Pancreas (tissue), 10 donors: ENCODE measurements around the gene PIP4K2A. TPM values are rescaled to one million over a fixed set of nuclear protein-coding genes. Genes with fewer than 3 reads are reported as not detected.

Experiments used
- ATAC-seq, 4 donors: fragments of 200-7000 bp; cut with Tn5 transposase; one replicate each; pipeline versions ENCODE4 v1.8.0 to v1.9.1; 2020; ENCODE audit warnings: mild to moderate bottlenecking in 4 of 4, moderate library complexity in 4 of 4
- DNase-seq, 6 donors: peaks; one replicate each; pipeline ENCODE4 v3.0.0-alpha.2; 2020
- FAIRE-seq: peaks from 2 replicates; lab custom pipeline; 2012; peaks lifted over from hg19 to GRCh38; lab: Jason Lieb, UNC
- H3K27ac ChIP-seq, 4 donors: fragments of 200-600 bp; sonication (generic); 1 replicate in 3 of 4; 2 replicates in 1 of 4; pipeline versions ENCODE4 v1.5.0 to v1.8.0; 2020
- H3K27me3 ChIP-seq, 4 donors: fragments of 200-600 bp; one replicate each; pipeline ENCODE4 v1.8.0; 2021
- H3K36me3 ChIP-seq, 3 donors: fragments of 200-600 bp; sonication (generic) in 1 of 3; one replicate each; pipeline versions ENCODE4 v1.5.0 to v1.8.0; 2020 to 2021
- H3K4me1 ChIP-seq, 3 donors: fragments of 200-600 bp; one replicate each; pipeline ENCODE4 v1.8.0; 2021
- H3K4me3 ChIP-seq, 4 donors: fragments of 200-600 bp; sonication (generic) in 2 of 4; one replicate each; pipeline versions ENCODE4 v1.5.0 to v1.8.0; 2020 to 2021
- H3K9me3 ChIP-seq, 4 donors: fragments of 200-600 bp; one replicate each; pipeline ENCODE4 v1.8.0; 2021
- CTCF ChIP-seq, 4 donors: fragments of 200-600 bp; sonication (generic) in 3 of 4; IDR thresholded peaks; one replicate each; pipeline versions ENCODE4 v1.5.0 to v1.8.0; 2021; ENCODE audit warnings: antibody characterized with exemption in 4 of 4
- WGBS, 2 donors: extraction: QIAGEN DNeasy Blood & Tissue Kit; methylation state at CpG; one replicate each; pipeline ENCODE4 v1.1.7; 2013; 5-methylcytosine and 5-hydroxymethylcytosine counted together
- intact Hi-C, 3 donors: fragments of 100-400 bp; cut with DNase I; formaldehyde crosslinking; loops; one replicate each; pipeline versions ENCODE4 v1.11.1 to v1.14.2; 2022
- polyA plus RNA-seq, 2 donors: library from polyadenylated mRNA; stranded (reverse); fragments of 200-250 nt; gene quantifications; one replicate each; pipeline ENCODE4 v1.2.3, GENCODE V29; 2013
- total RNA-seq, 6 donors: library from RNA; stranded (reverse); fragmentation: NEBNext Ultra II Directional in 4 of 6; extraction: Animal tissue kit (Norgen Biotek cat#: 25700) in 4 of 6; gene quantifications; one replicate each; pipeline versions ENCODE4 v1.2.1 to v1.2.4, GENCODE V29; 2021 to 2023
- donor health status: healthy with polysubstance abuse.
- donor health status: DM: no; HTN: no; CAD: no; lungs with moderate emphysema.
- donor health status: DM: no; HTN: no; CAD: no.
- donor health status: control.
- donor health status: control.
- donor health status: Bipolar disorder and iron deficiency.
- donor health status: DM: yes; HTN: yes; CAD: no.
- donor health status: DM: no; HTN: no; CAD: no.
- donor health status: DM: no; HTN: no; CAD: no.
- donor health status: DM: yes; HTN: yes; CAD: no.

The PIP4K2A gene
- total and polyA plus RNA-seq, 8 donors, result 3.6 to 17.8 (median 6.7) TPM

GRCh38 chr10:22505911-22506685, 208.3 kb downstream of the PIP4K2A start:
- Histone ChIP-seq H3K9me3 (no peaks in the 10 kb centered on the region), H3K27me3 (no peaks in the 10 kb centered on the region), H3K27ac (no peak overlapping the region), H3K4me1 (no peaks in the 10 kb centered on the region), H3K4me3 (no peak overlapping the region), H3K36me3 (no peaks in the 10 kb centered on the region)
- no peak for ATAC-seq
- intact Hi-C loops, result no loop called here
- no peak for FAIRE-seq
- WGBS, 2 donors, result 66 to 72% methylated on average over 11 of the region's 11 CpGs
- DNase-seq, result no peak
- TF ChIP-seq CTCF (IDR thresholded peaks at IDR 0.05), result no peak

- DNase-seq (no peak), FAIRE-seq (no peak), ATAC-seq (no peak)
- no peaks in the 10 kb centered on the region for H3K9me3 ChIP-seq
- WGBS, 2 donors, result 52 to 60% methylated on average over 4 of the region's 4 CpGs
- H3K27me3 ChIP-seq, result no peaks in the 10 kb centered on the region
- intact Hi-C loops, result no loop called here
- no peak for TF ChIP-seq CTCF (IDR thresholded peaks at IDR 0.05)
- no peak overlapping the region for H3K4me3 ChIP-seq
- no peaks in the 10 kb centered on the region for H3K36me3 ChIP-seq
- no peaks in the 10 kb centered on the region for H3K4me1 ChIP-seq
- no peak overlapping the region for H3K27ac ChIP-seq
These were observed 209.6 kb downstream of the PIP4K2A start for GRCh38 chr10:22504766-22505165.

DNA sequence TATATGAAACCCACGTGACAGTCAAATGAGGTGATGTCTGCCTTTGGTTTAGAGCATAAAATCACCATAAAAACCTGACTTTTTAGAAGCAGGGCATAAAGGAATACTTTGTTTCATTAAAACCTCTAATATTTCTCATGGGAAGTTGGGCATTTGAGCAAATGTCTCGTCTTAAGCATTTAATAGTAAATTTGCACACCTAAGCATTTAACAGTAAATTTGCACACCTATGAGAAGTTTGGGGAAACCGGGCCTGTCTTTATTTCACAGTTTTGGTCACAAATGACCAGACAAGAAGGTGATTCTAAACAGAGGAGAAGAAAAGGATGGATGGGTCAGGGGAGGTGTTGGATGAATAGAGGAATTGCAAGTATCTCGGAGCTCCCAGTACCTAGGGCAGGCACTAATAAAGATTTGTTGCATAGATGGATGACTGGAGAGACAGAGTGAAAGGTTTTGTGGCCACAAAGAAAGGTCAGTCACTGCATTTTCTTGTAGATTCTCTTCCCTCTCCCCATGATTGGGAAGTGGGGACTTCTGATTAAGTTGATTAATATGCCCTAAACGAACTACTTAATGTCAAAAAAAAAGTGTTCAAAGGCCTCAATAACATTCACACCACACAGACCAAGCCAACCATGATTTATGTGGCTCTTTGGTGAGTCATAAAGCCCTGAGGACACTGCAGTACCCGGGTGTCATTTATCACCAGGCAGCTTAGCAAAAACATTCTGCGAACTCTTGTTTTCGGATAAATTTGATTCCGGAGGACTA, 210.9 kb downstream of the PIP4K2A start:
- no peaks in the 10 kb centered on the region for H3K9me3 ChIP-seq
- intact Hi-C loops, result no loop called here
- no peak overlapping the region for H3K27ac ChIP-seq
- WGBS, 2 donors, result 68 to 69% methylated on average over 9 of the region's 9 CpGs
- DNase-seq, result no peak
- no peak for ATAC-seq
- no peaks in the 10 kb centered on the region for H3K4me1 ChIP-seq
- no peaks in the 10 kb centered on the region for H3K27me3 ChIP-seq
- TF ChIP-seq CTCF (IDR thresholded peaks at IDR 0.05), result no peak
- no peak overlapping the region for H3K4me3 ChIP-seq
- FAIRE-seq, result no peak
- no peaks in the 10 kb centered on the region for H3K36me3 ChIP-seq

DNA sequence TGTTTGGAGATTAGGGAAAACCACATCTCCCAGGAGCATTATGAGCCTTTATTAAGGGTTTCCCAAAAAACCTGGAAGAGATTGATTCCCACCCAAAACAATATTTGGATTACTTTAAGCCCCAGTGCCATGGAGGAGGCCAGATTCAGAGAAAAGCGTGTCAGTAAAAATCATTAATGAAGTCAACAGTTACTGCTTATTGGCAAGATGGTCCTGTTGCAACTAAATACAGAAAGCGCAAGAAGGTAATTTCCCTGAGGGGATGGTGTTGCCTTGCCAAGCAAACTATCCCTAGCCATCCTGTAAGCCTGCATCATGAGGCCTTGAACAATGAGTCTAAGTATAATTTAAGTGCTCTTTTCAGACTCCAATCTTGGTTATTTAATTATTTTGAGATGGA, 212.5 kb downstream of the PIP4K2A start:
- Histone ChIP-seq H3K27ac (no peak overlapping the region), H3K9me3 (no peaks in the 10 kb centered on the region), H3K4me1 (no peaks in the 10 kb centered on the region), H3K4me3 (no peak overlapping the region), H3K27me3 (no peaks in the 10 kb centered on the region), H3K36me3 (no peaks in the 10 kb centered on the region)
- FAIRE-seq, result no peak
- DNase-seq, result no peak
- TF ChIP-seq CTCF (IDR thresholded peaks at IDR 0.05), result no peak
- intact Hi-C loops, result no loop called here
- WGBS, 2 donors, result 96 to 100% methylated on average over 2 of the region's 2 CpGs
- ATAC-seq, result no peak

DNA sequence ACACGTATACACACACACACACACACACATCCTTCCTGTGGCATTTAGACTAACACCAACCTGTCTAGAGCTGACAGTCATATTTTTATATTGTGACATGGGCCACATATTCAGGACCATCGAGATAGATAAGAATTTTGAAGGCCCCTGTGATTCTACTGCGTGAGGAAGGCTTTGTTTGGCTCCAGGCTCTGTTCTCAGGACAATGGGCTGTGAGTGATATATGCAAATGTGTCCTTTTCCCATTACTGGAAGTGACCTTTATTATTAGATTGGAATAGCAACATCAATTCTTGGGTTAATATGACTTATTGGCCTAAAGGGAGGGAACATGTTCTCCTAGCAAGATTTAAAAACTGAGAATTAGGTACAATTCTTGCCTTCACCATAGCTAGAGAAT, 213.0 kb downstream of the PIP4K2A start:
- WGBS, 2 donors, result 62 to 65% methylated on average over 3 of the region's 3 CpGs
- no peaks in the 10 kb centered on the region for H3K9me3 ChIP-seq
- no peaks in the 10 kb centered on the region for H3K36me3 ChIP-seq
- no peaks in the 10 kb centered on the region for H3K4me1 ChIP-seq
- no peaks in the 10 kb centered on the region for H3K27me3 ChIP-seq
- DNase-seq (no peak), FAIRE-seq (no peak), ATAC-seq (no peak)
- no peak overlapping the region for H3K4me3 ChIP-seq
- TF ChIP-seq CTCF (IDR thresholded peaks at IDR 0.05), result no peak
- no peak overlapping the region for H3K27ac ChIP-seq
- intact Hi-C loops, result no loop called here
